Activated T-cell treated with anti-CD3 and anti-CD28 coated beads, Interleukin-2, amount 50 U/mL, for 1 hour (primary cell): ENCODE measurements around the gene GLA.

Experiments used
- DNase-seq: peaks from one replicate; pipeline ENCODE4 v3.0.0-alpha.2; 2020

GLA gene

DNA sequence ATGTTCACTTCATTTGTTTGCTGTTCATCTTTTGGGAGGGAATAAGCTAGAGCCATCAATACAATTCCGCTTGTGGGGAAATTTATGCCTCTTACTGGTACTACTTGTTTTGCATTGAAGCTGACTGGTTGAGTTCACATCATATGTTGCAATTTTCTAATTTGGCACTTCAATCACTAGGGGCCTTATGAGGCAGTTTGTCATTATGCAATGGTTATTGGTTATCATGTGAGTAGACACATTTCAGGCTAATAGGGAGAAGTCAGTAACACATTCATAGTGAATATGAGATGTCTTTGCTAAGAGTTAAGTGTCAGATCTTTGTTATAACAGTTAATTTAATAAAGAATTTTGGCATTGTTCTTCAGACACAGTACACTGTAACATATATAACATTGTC is 11.9 kb downstream of the GLA start:
- DNase-seq: no peak

DNA sequence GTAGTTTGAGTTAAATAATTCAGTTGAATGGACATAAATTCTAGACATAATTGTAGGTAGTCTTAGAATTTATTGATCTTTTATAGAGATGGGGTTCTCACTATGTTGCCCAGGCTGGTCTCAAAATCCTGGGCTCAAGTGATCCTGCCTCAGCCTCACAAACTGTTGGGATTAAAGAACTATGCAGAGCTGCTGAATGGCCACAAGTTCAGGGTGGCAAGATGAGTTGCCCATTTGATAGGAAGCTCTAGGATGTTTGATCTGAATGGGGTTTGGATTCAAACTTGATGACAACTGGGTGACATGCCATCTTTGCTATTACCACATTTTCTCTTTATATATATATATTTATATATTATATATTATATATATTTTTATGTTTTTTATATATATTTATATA is 13.4 kb downstream of the GLA start:
- no peak for DNase-seq

GRCh38 chrX:101393530-101394305 is 14.0 kb downstream of the GLA start:
- no peak for DNase-seq

- no peak for DNase-seq
Measured at GRCh38 chrX:101391831-101392230, 15.9 kb downstream of the GLA start.

- DNase-seq: peak; percentile 78
Measured at GRCh38 chrX:101390664-101391525, 16.8 kb downstream of the GLA start, which contains the start of gene RPL36A. Gene RPL36A, plus strand, starts transcription at chrX:101391011. Its CDS starts 33 bp downstream, at chrX:101391044.

GRCh38 chrX:101388604-101389003 is 19.1 kb downstream of the GLA start:
- no peak for DNase-seq

DNA sequence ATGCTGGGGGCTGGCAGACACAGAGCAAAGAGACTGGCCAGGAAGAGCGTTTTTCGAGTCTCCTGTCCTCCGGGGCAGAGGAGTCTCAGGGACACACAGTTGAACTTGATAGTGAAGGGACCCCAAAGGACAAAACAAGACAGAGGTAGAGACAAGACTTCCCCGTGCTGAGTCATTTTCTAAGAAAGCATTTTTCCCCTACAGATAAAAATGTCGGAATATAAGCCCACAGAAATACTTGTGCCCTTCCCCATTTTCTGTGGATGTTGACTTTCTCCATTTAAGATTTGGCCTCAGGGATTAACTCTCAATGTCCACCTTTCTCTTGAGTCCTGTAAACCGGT is 21.2 kb downstream of the GLA start:
- DNase-seq: no peak

- no peak for DNase-seq
Measured at GRCh38 chrX:101385795-101386541, 21.8 kb downstream of the GLA start, which contains the start of gene BTK. Gene BTK, minus strand, starts transcription at chrX:101386191. Its CDS starts 10,907 bp downstream, at chrX:101375284.

DNA sequence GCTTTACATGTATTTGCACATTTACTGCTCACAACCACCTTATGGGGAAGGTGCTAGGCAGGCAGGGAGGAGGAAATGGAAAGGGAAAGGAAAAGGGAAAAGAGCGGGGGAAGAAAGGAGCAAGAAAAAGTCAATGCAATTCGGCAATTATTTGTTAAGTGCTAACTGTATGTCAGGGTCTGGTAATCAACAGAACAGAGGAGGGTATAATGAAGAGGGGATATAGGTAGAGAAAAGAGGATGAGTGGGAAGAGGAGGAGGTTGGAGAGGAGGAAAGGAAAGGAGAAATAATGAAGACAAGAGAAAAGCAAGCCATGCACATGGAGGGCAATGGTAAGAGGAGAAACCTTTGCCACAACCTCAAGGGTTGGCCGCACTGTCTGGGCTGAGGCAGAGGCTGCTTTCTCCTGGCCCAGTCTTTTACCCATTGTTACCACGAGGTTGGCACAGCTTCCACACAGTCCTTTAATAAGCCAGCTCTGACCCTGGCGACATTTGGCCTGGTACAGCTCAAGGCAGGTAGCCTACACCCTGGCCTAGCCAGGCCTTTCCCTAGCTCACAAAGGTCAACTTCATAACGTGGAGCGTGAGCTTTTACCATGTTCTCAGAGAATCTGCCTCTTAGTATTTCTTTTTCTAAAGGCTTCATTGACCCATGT is 22.6 kb downstream of the GLA start:
- no peak for DNase-seq

- no peak for DNase-seq
Measured at GRCh38 chrX:101383679-101384205, 24.0 kb downstream of the GLA start.

DNA sequence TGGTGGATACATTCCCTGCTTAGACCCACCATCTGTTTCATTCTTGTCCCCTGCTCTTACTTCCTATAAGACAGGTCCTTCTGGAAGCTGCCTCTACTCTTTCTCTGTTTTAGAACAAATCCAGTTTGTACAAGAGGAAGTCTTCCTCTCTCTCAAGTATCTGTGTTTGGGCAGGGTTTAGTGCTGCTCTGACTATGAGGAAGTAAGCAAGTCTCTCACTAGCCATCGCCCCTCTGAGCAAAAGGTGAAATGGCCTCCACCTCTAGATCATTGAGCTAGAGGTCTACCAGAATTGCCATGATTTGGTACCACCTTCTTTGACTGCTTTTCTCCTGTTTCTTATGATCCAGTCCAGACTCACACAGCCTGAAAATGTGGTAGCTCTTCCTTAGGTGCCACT is 30.2 kb downstream of the GLA start:
- no peak for DNase-seq

DNA sequence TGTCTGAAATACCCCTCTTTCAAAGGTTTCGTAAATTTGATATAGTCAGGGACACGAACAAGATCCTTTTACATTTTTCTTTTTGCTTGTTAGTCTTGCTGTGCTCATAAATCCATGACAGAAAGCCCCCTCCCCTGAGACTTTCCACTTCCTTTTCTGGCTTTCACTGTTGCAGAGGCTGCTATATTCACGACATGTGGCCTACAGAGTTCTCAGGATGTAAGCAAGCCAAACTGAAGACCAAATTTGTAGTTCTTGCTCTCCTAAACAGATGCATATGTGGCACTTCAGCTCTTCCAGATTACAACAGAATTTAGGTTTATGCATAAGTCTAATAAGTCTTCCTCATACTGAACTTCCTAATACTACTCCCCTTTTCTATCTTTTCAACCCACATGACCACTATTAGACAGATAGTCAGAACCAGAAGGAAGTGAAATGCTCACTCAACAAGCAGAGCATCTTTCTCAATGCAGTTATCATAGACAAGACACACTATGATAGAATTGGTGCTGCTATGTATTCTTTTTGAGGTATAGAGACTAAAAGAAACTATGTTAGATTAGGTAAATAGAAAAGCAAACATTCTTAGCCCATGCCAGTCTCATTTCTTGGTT is 36.7 kb downstream of the GLA start:
- DNase-seq: no peak

DNA sequence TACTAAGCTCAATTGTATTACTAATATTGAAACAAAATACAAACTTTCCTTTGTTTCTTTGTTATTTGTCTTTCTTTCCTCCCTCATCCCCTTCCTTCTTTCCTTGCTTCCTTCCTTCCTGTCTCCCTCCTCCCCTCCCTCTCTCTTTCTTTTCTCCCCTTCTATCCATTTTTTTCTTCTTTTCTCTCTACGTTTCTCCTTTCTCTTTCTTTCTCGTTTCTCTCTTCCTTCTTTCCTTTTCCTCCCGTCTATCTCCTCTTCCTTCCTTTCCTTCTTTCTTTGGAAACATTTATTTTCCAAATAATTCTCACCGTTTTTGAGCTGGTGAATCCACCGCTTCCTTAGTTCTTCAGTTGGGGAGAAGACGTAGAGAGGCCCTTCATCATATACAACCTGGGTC is 38.0 kb downstream of the GLA start:
- DNase-seq: no peak

DNA sequence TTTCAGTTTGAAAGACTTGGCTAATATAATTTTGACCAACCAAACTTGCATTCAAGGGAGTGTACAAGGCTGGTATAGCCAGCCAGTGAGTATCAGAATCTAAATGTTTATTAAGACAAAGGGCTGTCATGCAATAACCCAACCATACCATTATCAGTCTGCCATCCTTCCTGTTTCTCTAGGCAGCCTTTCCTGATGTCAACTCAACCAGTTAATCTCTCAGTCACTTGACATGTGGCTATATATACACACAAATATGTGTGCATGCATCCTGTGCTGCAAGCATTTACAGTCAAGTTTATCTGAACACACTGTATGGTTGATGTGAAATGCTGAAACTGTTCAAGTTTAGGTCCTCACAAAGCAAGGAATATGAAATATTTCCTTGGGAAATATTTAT is 38.9 kb downstream of the GLA start:
- no peak for DNase-seq

DNA sequence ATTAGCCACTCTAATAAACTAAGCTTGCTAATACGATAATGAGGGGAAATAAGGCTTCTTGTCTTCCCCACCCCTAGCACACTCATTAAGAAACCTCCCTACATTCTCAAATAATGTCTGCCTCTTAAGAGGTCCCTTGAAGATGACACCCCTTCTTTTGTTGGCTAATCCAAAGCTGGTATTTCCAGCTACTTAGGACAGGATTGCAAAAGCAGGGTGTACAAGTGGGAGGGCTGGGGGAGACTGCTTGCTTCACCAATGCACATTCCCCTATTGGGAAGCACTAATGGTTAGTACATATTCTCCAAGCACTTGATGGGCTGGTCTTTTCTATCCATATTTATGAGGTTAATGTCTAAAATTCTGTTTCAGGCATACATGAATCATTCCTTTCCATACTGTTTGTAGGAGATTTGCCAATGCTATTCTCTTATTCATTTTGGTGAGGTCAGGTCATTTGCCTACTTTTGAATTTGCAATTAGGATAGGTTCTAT is 42.4 kb downstream of the GLA start:
- DNase-seq: no peak

GRCh38 chrX:101362757-101363156 is 45.0 kb downstream of the GLA start:
- no peak for DNase-seq

DNA sequence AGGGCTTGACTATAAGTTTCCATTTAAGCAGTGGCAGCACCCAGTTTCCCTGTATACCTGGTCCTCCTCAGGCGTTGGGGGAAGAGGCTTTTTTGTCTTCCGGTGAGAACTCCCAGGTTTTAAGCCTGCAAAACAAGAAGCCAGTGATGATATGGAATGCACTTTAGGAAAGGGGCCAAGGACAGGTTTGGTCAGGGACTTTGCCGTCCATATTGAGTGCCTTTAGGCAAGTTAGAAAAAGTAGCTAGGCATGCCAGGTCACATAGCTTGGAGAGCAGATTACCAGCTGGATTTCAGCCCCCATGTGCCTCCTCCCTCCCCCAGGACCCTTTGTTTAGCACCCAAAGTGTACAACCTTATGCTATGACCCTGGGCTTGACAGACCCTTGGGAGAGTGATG is 45.6 kb downstream of the GLA start:
- no peak for DNase-seq

- DNase-seq: no peak
Measured at GRCh38 chrX:101360390-101360789, 47.3 kb downstream of the GLA start.

DNA sequence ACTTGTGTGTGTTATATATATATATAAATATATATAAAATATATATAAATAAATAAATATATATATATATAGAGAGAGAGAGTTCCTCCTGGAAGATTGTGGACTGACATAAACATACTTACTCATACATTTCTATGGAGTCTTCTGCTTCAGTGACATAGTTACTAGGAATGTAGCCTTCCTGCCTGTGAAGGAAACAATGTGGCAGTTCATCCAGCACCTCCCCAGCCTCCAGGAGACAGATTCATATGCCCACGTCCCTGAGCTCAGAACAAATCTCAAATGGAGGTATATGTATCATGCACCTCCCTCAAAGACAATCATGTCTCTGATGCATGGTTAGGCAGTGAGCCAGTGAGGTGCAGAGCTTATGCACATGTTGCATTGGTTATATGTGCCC is 47.8 kb downstream of the GLA start:
- DNase-seq: no peak

GRCh38 chrX:101357166-101357795 is 50.4 kb downstream of the GLA start:
- DNase-seq: no peak

- no peak for DNase-seq
Measured at GRCh38 chrX:101349193-101349562, 58.5 kb downstream of the GLA start.
